ENCODE results near the gene IDE. TPM values are rescaled to one million over a fixed set of nuclear protein-coding genes. Genes with fewer than 3 reads are reported as not detected.

The IDE gene
- total RNA-seq, 2 donors from 2014 or later, result 23.7 to 38.0 TPM

- no peaks in the 10 kb centered on the region for H3K36me3 ChIP-seq
- H3K4me1 ChIP-seq (replicated peaks), result no peaks in the 10 kb centered on the region
- intact Hi-C loops (cut with DNase I), result no loop called here
- H3K9me3 ChIP-seq, result no peaks in the 10 kb centered on the region
- TF ChIP-seq POLR2AphosphoS5 (IDR thresholded peaks at IDR 0.05) (no peak), CTCF (IDR thresholded peaks at IDR 0.05) (no peak), POLR2A (IDR thresholded peaks at IDR 0.05) (no peak)
- 86% methylated on average over 4 of the region's 4 CpGs for WGBS
- no peaks in the 10 kb centered on the region for H3K27me3 ChIP-seq (replicated peaks; ENCODE audit: insufficient read depth)
- H3K4me3 ChIP-seq, result no peak overlapping the region
- DNase-seq (ENCODE audit: low spot score), result no peak
- H3K27ac ChIP-seq, result no peak overlapping the region
Measured at GRCh38 chr10:92547676-92548075, 26.2 kb downstream of the IDE start.

DNA sequence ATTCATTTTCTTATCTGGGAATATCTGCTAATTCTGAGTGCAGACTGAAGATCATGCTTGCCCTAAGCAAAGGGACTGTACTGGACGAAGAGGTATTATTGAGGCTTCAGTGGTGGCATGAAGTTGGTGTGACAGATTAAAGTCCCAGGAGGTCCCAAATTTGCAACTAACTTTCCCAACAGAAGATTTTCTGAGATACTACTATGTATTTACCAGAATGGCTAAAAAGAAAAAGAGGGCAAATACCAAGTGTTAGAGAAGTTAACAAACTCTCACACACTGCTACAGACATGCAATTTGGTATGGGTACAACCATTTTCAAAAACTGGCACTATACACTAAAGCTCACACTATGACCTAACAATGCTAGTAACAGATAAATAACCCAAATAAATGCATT lies 28.3 kb downstream of the IDE start:
- no peak overlapping the region for H3K27ac ChIP-seq
- H3K4me3 ChIP-seq, result no peak overlapping the region
- intact Hi-C loops (cut with DNase I), result no loop called here
- no peaks in the 10 kb centered on the region for H3K4me1 ChIP-seq (replicated peaks)
- H3K36me3 ChIP-seq, result no peaks in the 10 kb centered on the region
- H3K27me3 ChIP-seq (replicated peaks; ENCODE audit: insufficient read depth), result no peaks in the 10 kb centered on the region
- no peak for TF ChIP-seq CTCF (IDR thresholded peaks at IDR 0.05)
- TF ChIP-seq POLR2AphosphoS5 (IDR thresholded peaks at IDR 0.05), result no peak
- TF ChIP-seq POLR2A (IDR thresholded peaks at IDR 0.05), result no peak
- no peaks in the 10 kb centered on the region for H3K9me3 ChIP-seq
- 94% methylated on average over 1 of the region's 1 CpG for whole genome bisulfite sequencing
- no peak for DNase-seq (ENCODE audit: low spot score)

GRCh38 chr10:92544296-92544695 lies 29.6 kb downstream of the IDE start:
- intact Hi-C loops (cut with DNase I), result no loop called here
- DNase-seq (ENCODE audit: low spot score), result no peak
- 56% methylated on average over 3 of the region's 3 CpGs for WGBS
- Histone ChIP-seq H3K27ac (no peak overlapping the region), H3K27me3 (replicated peaks; ENCODE audit: insufficient read depth) (no peaks in the 10 kb centered on the region), H3K4me1 (replicated peaks) (no peaks in the 10 kb centered on the region), H3K9me3 (no peaks in the 10 kb centered on the region), H3K4me3 (no peak overlapping the region), H3K36me3 (no peaks in the 10 kb centered on the region)
- TF ChIP-seq POLR2A (IDR thresholded peaks at IDR 0.05) (no peak), POLR2AphosphoS5 (IDR thresholded peaks at IDR 0.05) (no peak), CTCF (IDR thresholded peaks at IDR 0.05) (no peak)

DNA sequence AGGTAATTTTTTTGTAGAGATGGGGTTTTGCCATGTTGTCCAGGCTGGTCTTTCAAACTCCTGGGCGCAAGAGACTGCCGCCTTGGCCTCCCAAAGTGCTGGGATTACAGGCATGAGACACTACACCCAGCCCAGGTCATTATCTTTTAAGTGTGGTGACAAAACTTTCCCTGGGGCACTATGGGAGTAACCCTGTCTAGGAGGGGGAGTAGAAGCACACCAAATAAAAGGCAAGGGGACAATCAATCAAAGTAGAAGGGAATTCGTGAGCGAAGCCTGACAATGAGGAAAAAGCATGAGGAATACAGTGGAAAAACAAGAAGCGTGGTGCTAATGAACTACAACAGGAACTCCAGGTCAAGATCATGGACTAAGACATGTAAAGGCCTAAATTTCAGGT lies 31.4 kb downstream of the IDE start:
- Histone ChIP-seq H3K36me3 (no peaks in the 10 kb centered on the region), H3K27ac (no peak overlapping the region), H3K4me1 (replicated peaks) (no peaks in the 10 kb centered on the region), H3K9me3 (no peaks in the 10 kb centered on the region), H3K4me3 (no peak overlapping the region), H3K27me3 (replicated peaks; ENCODE audit: insufficient read depth) (no peaks in the 10 kb centered on the region)
- TF ChIP-seq CTCF (IDR thresholded peaks at IDR 0.05) (no peak), POLR2AphosphoS5 (IDR thresholded peaks at IDR 0.05) (no peak), POLR2A (IDR thresholded peaks at IDR 0.05) (no peak)
- 97% methylated on average over 5 of the region's 5 CpGs for WGBS
- intact Hi-C loops (cut with DNase I), result no loop called here
- no peak for DNase-seq (ENCODE audit: low spot score)

GRCh38 chr10:92541583-92541982 lies 32.3 kb downstream of the IDE start:
- Histone ChIP-seq H3K4me1 (replicated peaks) (no peaks in the 10 kb centered on the region), H3K9me3 (no peaks in the 10 kb centered on the region), H3K27me3 (replicated peaks; ENCODE audit: insufficient read depth) (no peaks in the 10 kb centered on the region), H3K4me3 (no peak overlapping the region), H3K36me3 (no peaks in the 10 kb centered on the region), H3K27ac (no peak overlapping the region)
- DNase-seq (ENCODE audit: low spot score), result no peak
- TF ChIP-seq POLR2AphosphoS5 (IDR thresholded peaks at IDR 0.05), result no peak
- no peak for TF ChIP-seq CTCF (IDR thresholded peaks at IDR 0.05)
- TF ChIP-seq POLR2A (IDR thresholded peaks at IDR 0.05), result no peak
- intact Hi-C loops (cut with DNase I), result no loop called here

Data from prostate gland (tissue), 2 donors.